Fibroblast of lung (primary cell): ENCODE results near the gene OGFR. TPM values are rescaled to one million over a fixed set of nuclear protein-coding genes. Genes with fewer than 3 reads are reported as not detected.

ENCODE experiments used
- DNase-seq, 2 donors: peaks; one replicate each; pipeline versions ENCODE4 v3.0.0 to v3.0.0-alpha.2; 2010; ENCODE audit warnings: low read depth in 2 of 2
- H2AFZ ChIP-seq: 2 replicates; pipeline ENCODE4 v1.5.1; 2012; ENCODE audit warnings: low read length, control low read depth, inconsistent platforms
- H3K27ac ChIP-seq: 2 replicates; pipeline ENCODE4 v1.5.1; 2011; ENCODE audit warnings: low read length, control low read depth; ENCODE audit not compliant: insufficient read depth
- H3K27me3 ChIP-seq: 2 replicates; pipeline ENCODE4 v1.5.1; 2011; ENCODE audit warnings: mild to moderate bottlenecking, low read length; ENCODE audit not compliant: control insufficient read depth, insufficient read depth
- H3K36me3 ChIP-seq: 2 replicates; pipeline ENCODE4 v1.5.1; 2011; ENCODE audit warnings: low read length; ENCODE audit not compliant: control insufficient read depth, insufficient read depth
- H3K4me1 ChIP-seq: 2 replicates; pipeline ENCODE4 v1.5.1; 2011; ENCODE audit warnings: low read length; ENCODE audit not compliant: control insufficient read depth, insufficient read depth; ENCODE audit errors: extremely low read depth
- H3K4me2 ChIP-seq: 2 replicates; pipeline ENCODE4 v1.5.1; 2011; ENCODE audit warnings: low read length, control low read depth; ENCODE audit not compliant: insufficient read depth; ENCODE audit errors: extremely low read depth
- H3K4me3 ChIP-seq, 4 experiments: fragments of 200-600 bp in 1 of 4; sonication (generic) in 1 of 4; replicated peaks in 1 of 4; 2 replicates each; pipeline ENCODE4 v1.5.1; 2011 to 2016; ENCODE audit warnings: low read length in 4 of 4, low read depth in 3 of 4, mild to moderate bottlenecking in 3 of 4, control low read depth in 2 of 4, inconsistent platforms in 1 of 4, mixed read lengths in 1 of 4; ENCODE audit not compliant: insufficient read depth in 1 of 4; ENCODE audit errors: control extremely low read depth in 1 of 4
- H3K79me2 ChIP-seq: 2 replicates; pipeline ENCODE4 v1.5.1; 2012; ENCODE audit warnings: mild to moderate bottlenecking, low read length, inconsistent platforms; ENCODE audit not compliant: control insufficient read depth, insufficient read depth
- H3K9ac ChIP-seq: 2 replicates; pipeline ENCODE4 v1.5.1; 2011; ENCODE audit warnings: mild to moderate bottlenecking, low read length, control low read depth; ENCODE audit not compliant: insufficient read depth
- H3K9me3 ChIP-seq: 2 replicates; pipeline ENCODE4 v1.5.1; 2012; ENCODE audit warnings: low read depth, low read length; ENCODE audit not compliant: control insufficient read depth, insufficient read depth
- H4K20me1 ChIP-seq: 2 replicates; pipeline ENCODE4 v1.5.1; 2011; ENCODE audit warnings: low read length; ENCODE audit not compliant: control insufficient read depth, insufficient read depth; ENCODE audit errors: extremely low read depth
- CTCF ChIP-seq, 2 donors: IDR thresholded peaks in 1 of 2; conservative IDR thresholded peaks in 1 of 2; 1 replicate in 1 of 2; 2 replicates in 1 of 2; pipeline ENCODE4 v1.5.1; 2011 to 2012; ENCODE audit warnings: low read length in 2 of 2, control low read depth in 1 of 2, inconsistent platforms in 1 of 2, low read depth in 1 of 2, mild to moderate bottlenecking in 1 of 2
- EZH2 ChIP-seq: IDR thresholded peaks from 2 replicates; pipeline ENCODE4 v1.5.1; 2012; ENCODE audit warnings: low read length, control low read depth, mild to moderate bottlenecking; ENCODE audit errors: missing control alignments
- polyA plus RNA-seq, 2 donors: library from polyadenylated mRNA; depleted of rRNA in 1 of 2; stranded (reverse) in 1 of 2; unstranded in 1 of 2; fragments of >200 nt; gene quantifications; 2 replicates each; pipeline ENCODE4 v1.2.1, GENCODE V29; 2011 to 2012; ENCODE audit warnings: missing spikeins in 1 of 2
- total RNA-seq: library from RNA; depleted of rRNA; stranded (reverse); fragments of >200 nt; gene quantifications from 2 replicates; pipeline ENCODE4 v1.2.1, GENCODE V29; 2014

Gene OGFR
- total and polyA plus RNA-seq, 2 donors (not counting 1 experiment from before 2014, with no cell fraction given): 19.7 to 34.0 TPM

- no peak overlapping the region for H3K4me2 ChIP-seq
- DNase-seq: no peak
- no peaks in the 10 kb centered on the region for H4K20me1 ChIP-seq
- no peaks in the 10 kb centered on the region for H3K27me3 ChIP-seq
- TF ChIP-seq CTCF (conservative IDR thresholded peaks at IDR 0.05 in 1 of 2, IDR thresholded peaks at IDR 0.05 in 1 of 2; ENCODE audit: low read depth in 1 of 2, low read length in 2 of 2): no peak
- TF ChIP-seq EZH2: no peak
- H2AFZ ChIP-seq: no peak overlapping the region
- no peaks in the 10 kb centered on the region for H3K79me2 ChIP-seq
- no peak overlapping the region for H3K27ac ChIP-seq
- no peaks in the 10 kb centered on the region for H3K4me1 ChIP-seq
- H3K36me3 ChIP-seq: no peaks in the 10 kb centered on the region
- H3K4me3 ChIP-seq: no peak overlapping the region
- H3K9me3 ChIP-seq: no peaks in the 10 kb centered on the region
- H3K9ac ChIP-seq: no peak overlapping the region
Measured at GRCh38 chr20:62839816-62840215, 35.2 kb downstream of the OGFR start.

- H3K9me3 ChIP-seq: no peaks in the 10 kb centered on the region
- TF ChIP-seq CTCF (conservative IDR thresholded peaks at IDR 0.05 in 1 of 2, IDR thresholded peaks at IDR 0.05 in 1 of 2; ENCODE audit: low read depth in 1 of 2, low read length in 2 of 2): no peak
- no peak for TF ChIP-seq EZH2
- no peaks in the 10 kb centered on the region for H3K79me2 ChIP-seq
- no peak for DNase-seq
- H3K27me3 ChIP-seq: no peaks in the 10 kb centered on the region
- H3K4me2 ChIP-seq: no peak overlapping the region
- H3K9ac ChIP-seq: no peak overlapping the region
- H3K4me3 ChIP-seq: no peak overlapping the region
- H3K36me3 ChIP-seq: no peaks in the 10 kb centered on the region
- H4K20me1 ChIP-seq: no peaks in the 10 kb centered on the region
- H2AFZ ChIP-seq: no peak overlapping the region
- H3K4me1 ChIP-seq: no peaks in the 10 kb centered on the region
- no peak overlapping the region for H3K27ac ChIP-seq
Measured at GRCh38 chr20:62840244-62841197, 35.9 kb downstream of the OGFR start.

GRCh38 chr20:62841705-62842212, 37.1 kb downstream of the OGFR start:
- no peaks in the 10 kb centered on the region for H3K27me3 ChIP-seq
- no peak overlapping the region for H2AFZ ChIP-seq
- H3K27ac ChIP-seq: no peak overlapping the region
- no peak for DNase-seq
- no peaks in the 10 kb centered on the region for H3K36me3 ChIP-seq
- no peak overlapping the region for H3K4me2 ChIP-seq
- no peaks in the 10 kb centered on the region for H3K4me1 ChIP-seq
- no peak overlapping the region for H3K4me3 ChIP-seq
- no peaks in the 10 kb centered on the region for H3K9me3 ChIP-seq
- H3K79me2 ChIP-seq: no peaks in the 10 kb centered on the region
- H4K20me1 ChIP-seq: no peaks in the 10 kb centered on the region
- no peak overlapping the region for H3K9ac ChIP-seq
- TF ChIP-seq CTCF (conservative IDR thresholded peaks at IDR 0.05 in 1 of 2, IDR thresholded peaks at IDR 0.05 in 1 of 2; ENCODE audit: low read depth in 1 of 2, low read length in 2 of 2): no peak
- no peak for TF ChIP-seq EZH2
